Stimulated activated CD8-positive, alpha-beta memory T cell treated with anti-CD3 and anti-CD28 coated beads, Interleukin-15, amount 100 ng/mL, for 48 hours (primary cell): ENCODE data around the gene CCNL2.
A peak's percentile ranks its signal among the peaks of the same experiment; 100 is the strongest.
"Not testable (repeated sequence)": the region's sequence is repeated elsewhere in the genome, so short reads cannot be mapped to it uniquely, and the experiment has no call there.

Experiments used
- DNase-seq, 2 donors: peaks; one replicate each; pipeline ENCODE4 v3.0.0-alpha.2; 2020; ENCODE audit warnings: low read depth in 2 of 2

CCNL2 gene

GRCh38 chr1:1373051-1373814, 25.9 kb downstream of the CCNL2 start:
- no peak for DNase-seq

- peak; percentile 64 to 66 for DNase-seq
Observed at GRCh38 chr1:1371746-1372711, 27.1 kb downstream of the CCNL2 start.

- peak in 1 of 2 donors; percentile 21 for DNase-seq
Observed at GRCh38 chr1:1371364-1371745, 27.8 kb downstream of the CCNL2 start.

GRCh38 chr1:1370771-1371300, 28.3 kb downstream of the CCNL2 start:
- no peak for DNase-seq

GRCh38 chr1:1370094-1370493, 29.0 kb downstream of the CCNL2 start:
- DNase-seq, result not testable (repeated sequence)

GRCh38 chr1:1367315-1367714, 31.8 kb downstream of the CCNL2 start:
- DNase-seq, result no peak

GRCh38 chr1:1366699-1367066, 32.5 kb downstream of the CCNL2 start:
- DNase-seq, result no peak

- no peak for DNase-seq
Observed at GRCh38 chr1:1365875-1366698, 33.0 kb downstream of the CCNL2 start.

GRCh38 chr1:1364266-1364665, 34.9 kb downstream of the CCNL2 start:
- DNase-seq, result no peak

DNA sequence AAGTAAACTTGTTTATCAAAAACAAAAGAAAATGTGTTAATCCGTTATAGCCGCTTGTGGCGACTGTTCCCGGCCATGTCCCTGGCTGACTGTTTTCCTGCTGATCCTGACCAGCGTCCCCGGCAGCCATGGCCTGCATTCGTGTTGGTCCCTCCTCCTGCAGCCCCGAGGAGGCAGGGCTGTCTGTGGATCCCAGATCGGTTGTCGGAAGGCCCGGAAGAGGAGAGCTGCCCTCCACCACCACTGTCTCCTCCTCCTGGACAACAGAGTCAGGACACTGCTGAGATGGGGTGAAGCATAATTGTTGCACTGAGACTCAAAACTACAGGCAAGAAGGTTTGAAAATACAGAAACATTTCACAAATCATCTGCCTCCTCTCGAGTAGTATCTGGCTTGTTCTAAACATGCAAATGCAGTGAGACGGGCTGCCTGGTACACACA, 37.1 kb downstream of the CCNL2 start:
- DNase-seq, result no peak

DNA sequence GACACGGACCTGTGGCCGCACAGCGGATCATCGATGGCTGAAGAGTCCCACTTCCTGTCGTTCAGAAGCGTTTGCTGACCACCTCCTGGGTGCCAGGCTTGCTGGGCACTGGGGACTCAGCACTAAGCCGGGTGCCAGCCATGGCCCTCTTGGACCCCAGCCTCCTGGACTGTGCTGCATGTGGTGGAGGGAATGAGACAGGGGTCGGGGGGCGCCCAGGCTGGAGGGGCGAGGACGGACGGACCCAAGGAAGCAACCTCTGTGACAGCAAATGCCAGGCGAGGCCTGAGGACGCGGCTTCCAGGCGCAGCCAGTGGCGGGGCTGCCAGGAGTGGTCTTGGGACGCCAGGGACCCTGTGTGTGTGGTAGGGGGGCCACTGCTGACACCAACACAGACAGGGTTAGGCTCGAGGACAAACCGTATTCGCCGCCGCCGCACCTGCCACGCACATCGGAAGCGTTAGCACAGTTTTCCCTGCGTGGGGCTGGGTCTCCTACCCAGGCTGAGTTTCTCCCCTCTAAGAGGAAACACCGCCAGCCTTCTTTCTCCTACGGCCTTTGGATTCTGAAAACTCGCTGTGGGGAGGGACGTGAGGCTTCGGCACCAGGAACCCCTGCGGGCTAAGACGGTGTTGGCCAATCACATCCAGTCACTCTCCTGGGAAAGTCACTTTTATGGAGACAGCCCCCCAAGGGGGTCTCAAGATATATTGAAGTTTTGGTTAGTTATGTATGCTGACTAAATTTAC, 37.7 kb downstream of the CCNL2 start:
- DNase-seq, result no peak

GRCh38 chr1:1360506-1361169, 38.5 kb downstream of the CCNL2 start:
- no peak for DNase-seq

GRCh38 chr1:1359664-1360468, 39.3 kb downstream of the CCNL2 start:
- no peak for DNase-seq

DNA sequence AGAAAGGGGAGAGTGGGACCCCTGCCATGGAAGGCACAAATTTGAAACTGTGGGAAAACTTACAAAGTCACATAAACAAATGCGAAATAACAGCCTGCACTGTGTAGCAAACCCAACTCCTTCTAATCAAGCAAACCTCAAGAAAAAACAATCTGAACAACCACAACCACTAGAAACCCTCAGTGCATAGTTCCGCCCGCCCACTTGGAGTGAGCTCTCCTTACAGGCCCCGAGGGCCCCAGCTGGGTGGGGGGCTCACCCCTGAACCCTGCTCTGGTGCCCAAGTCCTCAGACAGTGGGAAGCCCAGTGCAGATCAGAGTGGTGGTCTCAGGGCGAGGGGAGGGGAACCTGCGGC, 39.8 kb downstream of the CCNL2 start:
- DNase-seq, result no peak

DNA sequence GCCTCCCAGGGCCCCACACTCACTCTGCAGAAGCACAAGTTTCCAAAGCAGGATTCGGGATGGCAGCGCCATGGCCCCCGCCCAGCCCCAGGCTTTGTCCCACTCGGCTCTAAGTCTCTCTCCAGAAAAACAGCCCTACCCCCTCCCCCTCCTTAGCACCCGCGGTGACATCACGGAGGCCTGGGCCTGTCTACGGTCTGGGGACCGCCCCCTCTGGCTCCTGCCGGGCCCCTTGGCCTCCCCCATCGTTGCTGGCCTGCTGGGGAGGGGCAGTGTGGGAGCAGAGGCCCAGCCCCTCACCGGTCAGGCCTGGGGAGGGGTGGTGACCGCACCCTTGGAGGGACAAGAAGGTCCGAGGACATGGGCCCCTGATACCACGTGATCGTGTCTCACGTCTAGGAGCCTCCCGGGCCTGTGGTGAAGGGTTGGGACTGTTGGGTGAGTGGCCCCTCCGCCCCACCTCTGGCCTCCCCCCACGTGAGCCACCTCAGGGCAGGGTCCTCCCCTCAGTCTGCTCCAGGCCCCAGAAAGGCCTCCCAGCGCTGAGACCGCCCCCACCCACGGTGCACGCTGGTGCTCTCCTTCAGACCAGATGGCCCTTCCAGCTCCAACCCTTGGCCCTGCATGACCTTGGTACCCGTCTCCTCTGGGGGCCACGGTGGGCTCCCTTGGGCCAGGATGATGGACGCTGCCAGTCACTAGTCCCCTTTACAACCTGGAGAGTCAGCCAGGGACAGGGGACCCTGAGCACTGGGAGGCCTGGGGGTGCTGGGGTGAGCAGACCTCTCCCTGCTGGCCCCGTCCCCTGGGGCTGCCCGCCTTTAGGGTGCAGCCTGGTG, 40.5 kb downstream of the CCNL2 start, which contains the start of gene MXRA8:
Gene MXRA8 (minus strand): TSS at position 123 of the 839 bp plus-strand sequence. CDS start 51 bp downstream, at position 72.
- no peak for DNase-seq

DNA sequence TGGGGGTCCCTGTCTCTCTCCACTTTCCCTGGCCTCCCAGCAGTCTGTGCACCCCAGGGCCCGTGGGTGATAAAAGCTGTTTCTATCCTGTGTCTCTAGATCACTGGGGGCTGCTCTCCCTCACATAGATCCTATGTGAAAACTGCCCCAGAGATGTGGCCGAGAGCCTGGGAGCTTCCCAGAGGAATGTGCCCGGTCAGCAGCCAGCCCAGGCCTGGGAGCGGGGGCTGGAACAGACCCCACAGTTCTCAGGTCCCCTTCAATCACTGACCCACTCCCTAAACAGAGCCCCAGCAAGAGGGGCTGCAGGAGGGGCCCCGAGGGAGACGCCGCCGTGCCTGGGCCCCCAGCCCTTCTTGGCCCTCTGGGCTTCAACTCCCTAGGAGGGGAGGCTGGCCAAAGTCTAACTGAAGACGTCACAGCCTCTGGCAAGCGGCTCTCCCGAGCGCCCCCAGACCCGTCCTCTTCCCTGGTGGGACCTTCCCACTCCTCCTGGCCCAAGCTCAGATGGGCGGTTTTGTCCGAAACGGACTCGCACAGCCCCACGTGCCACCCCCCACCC, 41.2 kb downstream of the CCNL2 start:
- no peak for DNase-seq

DNA sequence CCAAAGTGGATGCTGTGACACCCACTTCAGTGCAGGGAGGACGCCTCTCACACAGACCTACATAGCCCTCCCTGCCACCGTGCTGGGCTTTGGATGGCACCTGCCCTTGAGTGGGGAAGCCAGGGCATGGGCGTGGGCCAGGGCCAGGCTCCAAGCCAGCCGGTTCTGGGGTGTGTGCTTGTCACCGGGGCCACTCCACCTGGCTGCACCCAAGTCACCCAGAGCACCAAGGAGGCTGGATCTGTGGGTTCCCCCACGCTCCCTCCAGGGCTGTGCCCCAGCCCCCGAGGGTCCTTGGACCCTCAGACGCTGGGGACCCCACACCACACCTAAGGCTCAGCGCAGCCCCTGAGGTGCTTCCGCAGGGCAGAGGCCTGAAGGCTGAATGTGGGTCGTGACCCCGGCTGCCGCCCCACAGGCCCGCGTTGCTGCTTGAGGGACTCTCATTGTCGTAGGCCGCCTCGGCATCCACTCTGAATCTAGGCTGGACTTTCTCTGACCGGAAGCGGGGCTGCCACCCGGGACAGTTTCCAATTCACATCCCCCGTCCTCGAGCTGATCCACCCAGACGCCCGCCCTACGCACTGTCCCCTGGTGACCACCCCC, 42.2 kb downstream of the CCNL2 start:
- DNase-seq, result no peak
